Right ventricle myocardium superior (tissue), 1 donor: Measurements from ENCODE around the gene SOX11. TPM values are rescaled to one million over a fixed set of nuclear protein-coding genes. Genes with fewer than 3 reads are reported as not detected.
"Not testable (repeated sequence)": the region's sequence is repeated elsewhere in the genome, so short reads cannot be mapped to it uniquely, and the experiment has no call there.

Experiments
- ATAC-seq: fragments of 200-7000 bp; cut with Tn5 transposase; one replicate; pipeline ENCODE4 v1.9.1; 2020; ENCODE audit warnings: mild to moderate bottlenecking; ENCODE audit not compliant: poor library complexity
- DNase-seq: peaks from one replicate; pipeline ENCODE4 v3.0.0-alpha.2; 2020
- intact Hi-C: fragments of 100-400 bp; cut with DNase I; formaldehyde crosslinking; loops from one replicate; pipeline ENCODE4 v1.11.2; 2022
- long read RNA-seq: library from polyadenylated mRNA; unstranded; transcript quantifications from one replicate; pipeline ENCODE4 v2.0.0, GENCODE V29; 2021
- total RNA-seq: library from RNA; stranded (reverse); fragmentation: NEBNext Ultra II Directional; extraction: Animal tissue kit (Norgen Biotek cat#: 25700); gene quantifications from one replicate; pipeline ENCODE4 v1.2.1, GENCODE V29; 2021
- donor health status: DM: no; HTN: yes; CAD: no; lungs with severe emphysema.

SOX11 gene
- total RNA-seq = 0.81 TPM
- long read RNA-seq, full-length matches to known transcripts = 1 of 1 reads
- long read RNA-seq, partial matches to known transcripts = 0 of 1 reads
- long read RNA-seq, other reads (novel, unspliced or antisense) = 0 of 1 reads

GRCh38 chr2:5691985-5692529, at the start of gene SOX11:
Gene SOX11 (plus strand): TSS chr2:5692384. CDS start chr2:5692722, 338 bp downstream.
- intact Hi-C loops = no loop called here
- ATAC-seq (peak; percentile 58), DNase-seq (no peak)

GRCh38 chr2:5652734-5653133, 39.5 kb upstream of the SOX11 start:
- ATAC-seq, intact Hi-C loops, DNase-seq: not testable (repeated sequence)

GRCh38 chr2:5653756-5654155, 38.4 kb upstream of the SOX11 start:
- ATAC-seq, DNase-seq, intact Hi-C loops: not testable (repeated sequence)

- no peak for ATAC-seq
- intact Hi-C loops = no loop called here
- DNase-seq = no peak
Observed at GRCh38 chr2:5657231-5657630, 35.0 kb upstream of the SOX11 start.

GRCh38 chr2:5660591-5660990, 31.6 kb upstream of the SOX11 start:
- intact Hi-C loops = no loop called here

DNA sequence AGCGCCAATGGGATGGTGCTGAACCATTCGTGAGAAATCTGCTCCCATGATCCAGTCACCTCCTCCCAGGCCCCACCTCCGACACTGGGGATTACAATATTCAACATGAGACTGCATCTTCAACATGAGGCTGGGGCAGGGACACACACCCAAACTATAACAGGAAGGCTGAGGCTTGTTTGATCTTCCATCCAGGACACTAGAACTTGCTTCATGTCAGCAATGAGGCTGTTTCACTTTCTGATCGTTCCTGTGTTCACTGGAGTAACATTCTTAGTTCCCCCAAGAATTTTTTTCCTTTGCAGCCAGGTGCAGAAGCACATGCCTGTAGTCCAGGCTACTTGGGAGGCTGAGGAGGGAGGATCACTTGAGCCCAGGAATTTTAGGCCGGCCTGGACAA, 30.8 kb upstream of the SOX11 start:
- ATAC-seq = no peak
- intact Hi-C loops = no loop called here
- DNase-seq = no peak

More at GRCh38 chr2:5660591-5660990, 31.6 kb upstream of the SOX11 start:
- ATAC-seq (no peak), DNase-seq (no peak)

DNA sequence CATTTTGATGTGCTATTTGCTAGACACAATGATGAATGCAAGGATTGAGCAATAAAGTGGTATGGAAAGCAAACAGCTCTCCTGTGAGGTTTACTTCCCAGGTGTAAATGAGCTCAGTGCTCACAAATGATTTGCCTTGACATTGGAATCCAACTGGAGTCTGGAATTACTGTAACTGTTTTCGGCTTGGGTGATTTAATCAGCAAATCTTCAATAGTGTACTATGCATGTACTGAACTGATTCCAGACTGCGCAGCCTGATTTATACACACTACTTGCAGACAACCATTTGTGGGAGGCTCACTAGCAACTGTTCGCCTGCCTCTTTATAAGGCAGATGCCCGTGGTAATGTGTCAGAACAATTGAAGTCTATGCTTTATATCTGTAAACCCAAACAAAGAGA, 27.9 kb upstream of the SOX11 start:
- intact Hi-C loops = no loop called here
- ATAC-seq (no peak), DNase-seq (no peak)

DNA sequence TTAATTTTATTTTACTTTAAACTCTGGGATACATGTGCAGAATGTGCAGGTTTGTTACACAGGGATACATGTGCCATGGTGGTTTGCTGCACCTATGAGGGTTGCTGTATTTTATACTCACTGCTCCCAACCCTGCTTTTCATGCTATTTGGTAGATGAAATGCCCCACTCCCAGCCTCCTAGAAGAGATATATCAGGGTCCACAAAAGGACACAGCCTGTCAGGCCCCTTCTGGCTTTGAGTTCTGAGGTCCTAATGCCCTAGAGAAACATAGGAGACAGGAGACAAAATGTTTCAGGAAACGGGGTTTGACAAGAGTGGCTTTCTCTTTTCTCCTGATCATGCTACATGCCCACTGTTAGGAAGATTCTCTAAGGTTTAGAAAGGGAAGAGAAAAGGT, 27.1 kb upstream of the SOX11 start:
- no peak for DNase-seq
- intact Hi-C loops = no loop called here
- no peak for ATAC-seq

- ATAC-seq (no peak), DNase-seq (no peak)
- intact Hi-C loops = no loop called here
Observed at GRCh38 chr2:5666798-5667197, 25.4 kb upstream of the SOX11 start.

DNA sequence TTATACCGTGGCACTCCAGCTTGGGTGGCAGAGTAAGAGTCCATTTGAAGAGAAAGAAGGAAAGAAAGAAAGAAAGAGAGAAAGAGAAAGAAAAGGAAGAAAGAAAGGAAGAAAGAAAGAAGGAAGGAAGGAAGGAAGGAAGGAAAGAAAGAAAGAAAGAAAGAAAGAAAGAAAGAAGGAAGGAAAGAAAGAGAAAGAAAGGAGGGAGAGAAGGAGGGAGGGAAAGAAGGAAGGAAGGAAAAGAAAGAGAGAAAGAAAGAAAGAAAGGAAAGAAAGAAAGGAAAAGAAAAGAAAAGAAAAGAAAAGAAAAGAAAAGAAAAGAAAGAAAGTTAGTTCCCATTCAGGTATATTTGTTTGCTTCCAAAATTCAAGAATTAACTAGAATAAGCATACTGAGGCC, 24.5 kb upstream of the SOX11 start:
- ATAC-seq, intact Hi-C loops, DNase-seq: not testable (repeated sequence)

DNA sequence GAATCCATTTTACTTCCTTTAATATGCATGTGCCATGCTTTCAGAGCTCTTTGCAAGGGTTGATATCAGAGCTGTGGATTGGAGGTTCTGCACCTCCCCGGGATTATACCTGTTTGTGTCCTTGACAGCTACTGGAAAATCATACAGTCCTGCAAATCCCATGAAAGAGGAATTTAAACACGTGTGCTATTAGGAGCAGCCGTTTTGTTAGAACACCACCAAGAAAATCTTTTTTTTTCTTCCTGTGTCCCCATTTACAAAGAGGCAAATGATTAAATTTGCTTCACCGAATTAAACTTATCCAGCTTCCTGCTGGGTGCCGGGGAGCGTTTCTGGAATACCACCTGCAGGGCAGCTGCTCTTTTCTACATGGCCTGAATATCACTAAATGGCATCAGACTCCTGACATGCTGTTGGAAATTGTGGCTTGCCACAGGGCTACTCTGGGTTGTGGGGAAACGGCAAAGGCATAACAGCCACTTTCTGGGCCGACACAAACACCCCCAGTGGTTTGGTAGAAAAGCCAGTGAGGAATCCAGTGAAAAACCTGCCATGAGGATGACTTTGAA, 23.4 kb upstream of the SOX11 start:
- DNase-seq = no peak
- no peak for ATAC-seq
- intact Hi-C loops = no loop called here

DNA sequence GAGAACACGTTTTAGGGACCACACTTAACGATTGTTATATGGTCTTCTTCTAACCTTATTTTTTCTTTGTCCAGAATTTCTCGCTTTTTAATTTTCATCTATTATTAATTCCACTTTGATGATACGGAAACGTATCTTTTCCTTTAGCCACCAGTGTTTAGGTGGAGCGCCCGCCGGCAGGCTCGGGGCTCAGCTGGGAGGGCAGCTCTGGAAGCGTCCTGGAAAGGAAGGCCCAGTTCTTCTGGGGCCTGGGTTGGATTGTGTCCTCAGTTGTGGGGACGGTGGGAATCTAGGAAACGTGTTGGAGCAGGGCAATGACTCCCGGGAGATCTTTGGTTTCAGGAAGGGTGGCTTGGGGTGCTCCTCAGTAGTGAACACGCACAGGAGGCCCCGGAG, 19.4 kb upstream of the SOX11 start:
- ATAC-seq (no peak), DNase-seq (no peak)
- intact Hi-C loops = no loop called here

GRCh38 chr2:5673145-5674025, 18.8 kb upstream of the SOX11 start:
- intact Hi-C loops = no loop called here
- peak; percentile 36 for ATAC-seq
- DNase-seq = no peak

DNA sequence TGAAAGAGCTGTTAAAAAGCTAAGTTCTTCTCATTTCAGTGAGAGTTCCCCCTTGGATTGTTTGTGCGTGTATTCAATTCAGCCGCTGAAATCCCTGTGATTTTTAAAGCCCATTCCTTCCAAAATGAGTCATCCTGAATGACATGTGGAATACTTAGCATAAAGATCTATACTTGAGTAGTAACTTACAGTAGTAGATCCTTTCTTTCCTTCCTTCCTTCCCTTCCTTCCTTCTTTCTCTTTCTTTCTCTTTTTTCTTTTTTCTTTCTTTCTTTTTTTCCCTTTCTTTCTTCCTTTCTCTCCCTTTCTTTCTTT, 18.2 kb upstream of the SOX11 start:
- intact Hi-C loops = no loop called here
- DNase-seq (no peak), ATAC-seq (no peak)

DNA sequence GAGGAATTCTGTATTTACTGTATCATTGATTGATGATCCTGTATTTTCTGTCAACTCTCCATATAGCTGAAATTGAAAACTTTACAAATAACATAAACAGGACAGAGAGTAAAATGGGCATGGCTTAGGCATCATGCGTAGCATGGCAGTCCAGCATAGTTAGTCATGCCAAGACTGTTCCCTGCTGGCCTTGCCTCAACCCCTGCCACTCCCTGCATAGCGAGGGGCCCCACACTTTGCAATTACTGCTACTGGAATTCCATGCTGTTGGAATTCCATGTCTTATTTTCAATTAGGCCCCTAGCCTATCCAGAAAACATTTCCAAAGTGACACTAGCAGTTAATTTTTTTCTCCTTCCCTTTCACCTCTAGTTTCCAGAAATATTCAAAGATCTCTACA, 15.1 kb upstream of the SOX11 start:
- DNase-seq (no peak), ATAC-seq (no peak)
- intact Hi-C loops = no loop called here

- DNase-seq (no peak), ATAC-seq (no peak)
- intact Hi-C loops = no loop called here
Observed at GRCh38 chr2:5683471-5683870, 8.7 kb upstream of the SOX11 start.

DNA sequence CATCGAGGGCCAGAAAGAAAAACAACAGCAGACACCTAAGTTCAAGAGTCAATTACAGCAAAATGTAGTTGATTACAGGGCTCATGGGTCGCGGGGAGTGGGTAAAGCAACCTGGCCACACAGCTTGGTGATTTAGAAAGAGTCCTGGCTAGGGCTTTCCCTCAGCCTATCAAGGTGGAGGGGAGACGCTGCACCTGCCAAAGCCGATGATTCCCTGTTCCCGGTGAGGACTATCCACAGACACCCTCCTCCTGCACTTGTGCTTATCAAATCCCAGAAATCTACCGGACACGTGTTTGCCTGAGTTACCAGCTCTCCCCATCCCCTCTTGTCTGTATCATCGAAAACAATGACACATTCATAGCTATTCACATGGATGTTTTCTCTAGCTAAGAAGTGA, 7.0 kb upstream of the SOX11 start:
- ATAC-seq (no peak), DNase-seq (no peak)
- intact Hi-C loops = no loop called here

DNA sequence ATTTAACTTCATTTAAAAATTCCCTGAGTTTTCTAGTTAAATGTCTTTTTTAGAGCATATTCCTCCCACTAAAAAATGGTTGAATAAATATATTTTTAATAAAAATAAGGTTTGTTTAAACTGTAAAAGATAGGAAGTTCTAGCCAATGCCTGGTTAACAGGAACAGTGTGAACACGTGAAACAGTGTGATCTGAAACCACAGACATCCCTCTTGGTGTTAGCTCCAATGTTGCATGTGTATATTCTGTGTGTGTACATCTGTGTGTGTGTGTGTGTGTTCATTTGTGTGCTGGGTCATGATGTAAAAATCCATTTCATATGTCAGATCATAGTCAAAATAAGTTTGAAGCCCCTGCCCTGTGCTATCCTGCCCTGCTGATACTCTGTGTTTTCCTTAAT, 6.1 kb upstream of the SOX11 start:
- intact Hi-C loops = no loop called here
- DNase-seq (no peak), ATAC-seq (no peak)

DNA sequence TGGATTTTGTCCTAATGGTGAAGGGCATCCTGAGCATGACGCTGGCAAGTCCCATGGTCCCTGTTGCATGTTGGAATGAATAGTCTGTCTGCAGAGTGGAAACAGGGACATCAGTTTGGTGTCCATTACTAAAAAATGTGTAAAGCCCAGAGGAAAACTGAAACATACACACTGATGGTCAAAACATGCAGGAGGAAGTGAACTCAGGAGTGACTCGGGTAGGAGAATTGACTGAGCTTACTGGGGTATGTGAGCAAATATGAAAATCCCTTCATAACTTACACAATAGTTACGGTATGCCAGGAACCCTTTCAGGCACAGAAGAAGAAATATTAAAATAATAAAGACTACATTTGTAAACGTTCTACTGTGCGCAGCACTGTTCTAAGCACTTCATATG, 5.6 kb upstream of the SOX11 start:
- ATAC-seq = no peak
- intact Hi-C loops = no loop called here
- DNase-seq = no peak

- no peak for DNase-seq
- intact Hi-C loops = no loop called here
- ATAC-seq = no peak
Observed at GRCh38 chr2:5689750-5690149, 2.4 kb upstream of the SOX11 start.
